ENCODE measurements around the gene STK36.

The STK36 gene, protein sequence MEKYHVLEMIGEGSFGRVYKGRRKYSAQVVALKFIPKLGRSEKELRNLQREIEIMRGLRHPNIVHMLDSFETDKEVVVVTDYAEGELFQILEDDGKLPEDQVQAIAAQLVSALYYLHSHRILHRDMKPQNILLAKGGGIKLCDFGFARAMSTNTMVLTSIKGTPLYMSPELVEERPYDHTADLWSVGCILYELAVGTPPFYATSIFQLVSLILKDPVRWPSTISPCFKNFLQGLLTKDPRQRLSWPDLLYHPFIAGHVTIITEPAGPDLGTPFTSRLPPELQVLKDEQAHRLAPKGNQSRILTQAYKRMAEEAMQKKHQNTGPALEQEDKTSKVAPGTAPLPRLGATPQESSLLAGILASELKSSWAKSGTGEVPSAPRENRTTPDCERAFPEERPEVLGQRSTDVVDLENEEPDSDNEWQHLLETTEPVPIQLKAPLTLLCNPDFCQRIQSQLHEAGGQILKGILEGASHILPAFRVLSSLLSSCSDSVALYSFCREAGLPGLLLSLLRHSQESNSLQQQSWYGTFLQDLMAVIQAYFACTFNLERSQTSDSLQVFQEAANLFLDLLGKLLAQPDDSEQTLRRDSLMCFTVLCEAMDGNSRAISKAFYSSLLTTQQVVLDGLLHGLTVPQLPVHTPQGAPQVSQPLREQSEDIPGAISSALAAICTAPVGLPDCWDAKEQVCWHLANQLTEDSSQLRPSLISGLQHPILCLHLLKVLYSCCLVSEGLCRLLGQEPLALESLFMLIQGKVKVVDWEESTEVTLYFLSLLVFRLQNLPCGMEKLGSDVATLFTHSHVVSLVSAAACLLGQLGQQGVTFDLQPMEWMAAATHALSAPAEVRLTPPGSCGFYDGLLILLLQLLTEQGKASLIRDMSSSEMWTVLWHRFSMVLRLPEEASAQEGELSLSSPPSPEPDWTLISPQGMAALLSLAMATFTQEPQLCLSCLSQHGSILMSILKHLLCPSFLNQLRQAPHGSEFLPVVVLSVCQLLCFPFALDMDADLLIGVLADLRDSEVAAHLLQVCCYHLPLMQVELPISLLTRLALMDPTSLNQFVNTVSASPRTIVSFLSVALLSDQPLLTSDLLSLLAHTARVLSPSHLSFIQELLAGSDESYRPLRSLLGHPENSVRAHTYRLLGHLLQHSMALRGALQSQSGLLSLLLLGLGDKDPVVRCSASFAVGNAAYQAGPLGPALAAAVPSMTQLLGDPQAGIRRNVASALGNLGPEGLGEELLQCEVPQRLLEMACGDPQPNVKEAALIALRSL (N-terminal part only)

DNA sequence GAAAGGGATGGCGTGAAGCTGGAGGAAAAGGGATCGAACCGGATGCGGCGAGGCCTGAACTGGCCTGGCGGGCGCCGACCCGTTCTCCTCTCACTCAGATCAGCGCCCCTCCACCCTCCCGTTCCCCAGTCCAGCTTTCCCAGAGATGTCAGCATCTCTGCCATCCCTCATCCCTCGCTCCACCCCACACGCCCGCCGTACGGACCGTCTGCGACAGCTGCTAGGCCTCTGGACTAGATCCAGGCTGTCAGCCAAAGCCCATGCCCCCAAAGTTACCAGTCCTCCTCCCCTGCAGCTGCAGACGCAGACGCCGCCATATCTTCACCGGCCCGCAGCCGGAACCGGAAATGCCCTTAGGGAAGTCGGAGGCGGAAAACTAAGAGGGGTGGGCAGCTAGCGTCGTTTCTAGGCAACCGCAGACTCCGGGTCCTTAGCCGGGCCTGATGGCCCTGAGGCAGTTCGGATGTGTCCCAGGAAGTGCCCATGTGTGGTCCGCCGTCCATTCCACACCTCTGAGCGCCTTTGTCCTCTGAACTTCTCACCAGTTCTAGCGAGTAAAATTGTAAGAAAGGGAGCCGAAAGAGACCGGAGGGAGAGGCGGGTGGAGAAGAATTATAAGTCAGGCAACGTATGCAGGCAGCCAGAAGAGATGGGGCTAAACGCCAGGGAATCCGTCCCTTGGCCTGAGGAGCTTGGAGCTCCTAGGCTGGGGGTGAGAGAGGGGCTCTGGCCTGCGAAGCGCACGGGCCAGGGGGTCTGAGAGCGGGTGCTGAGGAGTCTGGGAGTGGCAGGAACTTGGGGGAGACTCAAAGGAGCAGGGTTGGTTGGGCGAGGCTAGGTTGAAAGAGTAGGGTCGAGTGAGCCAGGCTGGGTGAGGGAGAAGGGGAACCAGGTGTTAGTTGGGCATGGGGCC lies at the start of gene STK36, which contains the start of gene RNF25:
Gene STK36 (plus strand): TSS at position 433 of the 913 bp plus-strand sequence. CDS start 744 bp downstream, outside the sequence.
Gene RNF25 (minus strand): TSS at position 349 of the 913 bp plus-strand sequence. CDS start 32 bp downstream, at position 317.
- H3K4me1 ChIP-seq (ENCODE audit: control insufficient read depth, insufficient read depth, low read length), result peaks cover 8% of the 10 kb centered on the region; the same call in 1 of the 2 replicates
- peak within 1 kb of the TSS; percentile 87 for H3K27ac ChIP-seq (ENCODE audit: low read depth, low read length)
- peak within 1 kb of the TSS; percentile 77 for H3K4me3 ChIP-seq (ENCODE audit: low read depth, low read length)
- H3K9ac ChIP-seq (ENCODE audit: low read length), result peak within 1 kb of the TSS; percentile 98
- peaks cover 26% of the 10 kb centered on the region for H3K36me3 ChIP-seq (ENCODE audit: control insufficient read depth, insufficient read depth, low read length)
- H3K9me3 ChIP-seq (ENCODE audit: control insufficient read depth, insufficient read depth, low read depth, low read length), result no peaks in the 10 kb centered on the region
- H3K27me3 ChIP-seq (ENCODE audit: control insufficient read depth, insufficient read depth, low read length), result no peaks in the 10 kb centered on the region

GRCh38 chr2:218622606-218623365 lies 49.1 kb upstream of the STK36 start:
- Histone ChIP-seq H3K4me1 (ENCODE audit: control insufficient read depth, insufficient read depth, low read length) (peaks cover 7% of the 10 kb centered on the region; the same call in 1 of the 2 replicates), H3K36me3 (ENCODE audit: control insufficient read depth, insufficient read depth, low read length) (no peaks in the 10 kb centered on the region), H3K9me3 (ENCODE audit: control insufficient read depth, insufficient read depth, low read depth, low read length) (no peaks in the 10 kb centered on the region), H3K9ac (ENCODE audit: low read length) (no peak overlapping the region), H3K4me3 (ENCODE audit: low read depth, low read length) (no peak overlapping the region), H3K27ac (ENCODE audit: low read depth, low read length) (no peak overlapping the region), H3K27me3 (ENCODE audit: control insufficient read depth, insufficient read depth, low read length) (no peaks in the 10 kb centered on the region)

- Histone ChIP-seq H3K36me3 (ENCODE audit: control insufficient read depth, insufficient read depth, low read length) (no peaks in the 10 kb centered on the region), H3K4me1 (ENCODE audit: control insufficient read depth, insufficient read depth, low read length) (peaks cover 7% of the 10 kb centered on the region; the same call in 1 of the 2 replicates), H3K9me3 (ENCODE audit: control insufficient read depth, insufficient read depth, low read depth, low read length) (no peaks in the 10 kb centered on the region), H3K9ac (ENCODE audit: low read length) (no peak overlapping the region), H3K4me3 (ENCODE audit: low read depth, low read length) (no peak overlapping the region), H3K27ac (ENCODE audit: low read depth, low read length) (no peak overlapping the region), H3K27me3 (ENCODE audit: control insufficient read depth, insufficient read depth, low read length) (no peaks in the 10 kb centered on the region)
These were observed 48.5 kb upstream of the STK36 start for GRCh38 chr2:218623366-218623705.

GRCh38 chr2:218626369-218626768 lies 45.5 kb upstream of the STK36 start:
- no peaks in the 10 kb centered on the region for H3K27me3 ChIP-seq (ENCODE audit: control insufficient read depth, insufficient read depth, low read length)
- H3K9me3 ChIP-seq (ENCODE audit: control insufficient read depth, insufficient read depth, low read depth, low read length), result no peaks in the 10 kb centered on the region
- H3K4me3 ChIP-seq (ENCODE audit: low read depth, low read length), result no peak overlapping the region

GRCh38 chr2:218627939-218628338 lies 43.9 kb upstream of the STK36 start:
- no peak overlapping the region for H3K27ac ChIP-seq (ENCODE audit: low read depth, low read length)
- no peaks in the 10 kb centered on the region for H3K27me3 ChIP-seq (ENCODE audit: control insufficient read depth, insufficient read depth, low read length)
- no peaks in the 10 kb centered on the region for H3K36me3 ChIP-seq (ENCODE audit: control insufficient read depth, insufficient read depth, low read length)
- no peak overlapping the region for H3K4me3 ChIP-seq (ENCODE audit: low read depth, low read length)
- H3K9me3 ChIP-seq (ENCODE audit: control insufficient read depth, insufficient read depth, low read depth, low read length), result no peaks in the 10 kb centered on the region
- peaks cover 4% of the 10 kb centered on the region; the same call in 1 of the 2 replicates for H3K4me1 ChIP-seq (ENCODE audit: control insufficient read depth, insufficient read depth, low read length)
- H3K9ac ChIP-seq (ENCODE audit: low read length), result no peak overlapping the region

More at GRCh38 chr2:218626369-218626768, 45.5 kb upstream of the STK36 start:
- Histone ChIP-seq H3K4me1 (ENCODE audit: control insufficient read depth, insufficient read depth, low read length) (peaks cover 7% of the 10 kb centered on the region; the same call in 1 of the 2 replicates), H3K36me3 (ENCODE audit: control insufficient read depth, insufficient read depth, low read length) (no peaks in the 10 kb centered on the region), H3K27ac (ENCODE audit: low read depth, low read length) (no peak overlapping the region), H3K9ac (ENCODE audit: low read length) (no peak overlapping the region)

DNA sequence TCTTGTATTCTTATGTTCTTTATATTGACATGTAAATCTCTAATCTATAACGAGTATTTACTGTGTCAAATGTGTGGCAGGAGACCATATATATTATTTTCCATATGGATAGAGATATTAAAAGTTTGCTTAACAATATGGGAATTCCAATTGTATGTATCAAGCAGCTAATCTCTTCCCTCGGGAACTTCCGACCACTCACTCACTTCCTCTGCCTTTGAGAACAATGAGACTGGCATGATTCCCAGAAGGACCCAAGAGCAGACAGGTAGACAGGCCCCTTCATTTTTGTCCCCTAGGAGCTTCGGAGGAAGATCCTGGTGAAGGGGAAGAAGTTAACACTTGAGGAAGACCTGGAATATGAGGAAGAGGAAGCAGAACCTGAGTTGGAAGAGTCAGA lies 40.0 kb upstream of the STK36 start:
- Histone ChIP-seq H3K9ac (ENCODE audit: low read length) (no peak overlapping the region), H3K4me1 (ENCODE audit: control insufficient read depth, insufficient read depth, low read length) (no peaks in the 10 kb centered on the region), H3K27ac (ENCODE audit: low read depth, low read length) (no peak overlapping the region), H3K4me3 (ENCODE audit: low read depth, low read length) (no peak overlapping the region), H3K27me3 (ENCODE audit: control insufficient read depth, insufficient read depth, low read length) (no peaks in the 10 kb centered on the region), H3K9me3 (ENCODE audit: control insufficient read depth, insufficient read depth, low read depth, low read length) (no peaks in the 10 kb centered on the region), H3K36me3 (ENCODE audit: control insufficient read depth, insufficient read depth, low read length) (peaks cover 37% of the 10 kb centered on the region)

DNA sequence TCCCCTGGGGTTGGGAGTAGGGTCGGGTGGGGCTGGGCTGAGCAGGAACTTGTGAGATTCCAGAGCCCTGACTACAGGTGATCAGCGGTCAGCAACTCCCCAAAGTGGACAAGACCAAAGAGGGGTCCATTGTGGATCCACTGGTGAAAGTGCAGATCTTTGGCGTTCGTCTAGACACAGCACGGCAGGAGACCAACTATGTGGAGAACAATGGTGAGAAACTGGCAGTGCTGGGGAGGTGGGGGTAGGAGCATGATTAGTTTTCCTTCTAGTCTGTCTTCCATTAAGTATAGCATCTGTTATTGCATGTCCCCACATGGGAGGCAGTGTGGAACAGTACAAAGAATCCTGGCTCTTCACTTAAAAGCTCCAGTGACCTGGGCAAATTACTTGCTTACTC lies 36.2 kb upstream of the STK36 start:
- no peak overlapping the region; the same call in 1 of the 2 replicates for H3K27ac ChIP-seq (ENCODE audit: low read depth, low read length)
- peaks cover 73% of the 10 kb centered on the region for H3K36me3 ChIP-seq (ENCODE audit: control insufficient read depth, insufficient read depth, low read length)
- no peak overlapping the region for H3K4me3 ChIP-seq (ENCODE audit: low read depth, low read length)
- H3K4me1 ChIP-seq (ENCODE audit: control insufficient read depth, insufficient read depth, low read length), result no peaks in the 10 kb centered on the region
- H3K9me3 ChIP-seq (ENCODE audit: control insufficient read depth, insufficient read depth, low read depth, low read length), result no peaks in the 10 kb centered on the region
- no peak overlapping the region for H3K9ac ChIP-seq (ENCODE audit: low read length)
- no peaks in the 10 kb centered on the region for H3K27me3 ChIP-seq (ENCODE audit: control insufficient read depth, insufficient read depth, low read length)

DNA sequence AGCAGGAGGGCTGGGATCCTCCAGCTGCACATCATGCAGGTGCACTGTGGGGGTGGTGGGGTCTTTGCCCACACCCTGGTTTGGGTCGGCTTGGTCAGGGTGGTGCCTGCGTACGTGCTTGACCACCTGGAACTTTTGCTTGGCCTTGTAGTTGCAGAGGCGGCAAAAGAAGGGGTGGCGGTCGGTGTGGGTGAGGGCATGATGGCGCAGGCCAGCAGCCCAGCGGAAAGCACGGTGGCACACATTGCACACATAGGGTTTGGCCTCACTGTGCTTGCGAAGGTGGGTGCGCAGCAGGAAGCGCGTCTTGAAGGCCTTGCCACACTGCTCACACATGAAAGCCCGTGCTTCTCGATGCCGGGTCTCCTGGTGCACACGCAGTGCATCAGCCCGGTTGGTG lies 33.5 kb upstream of the STK36 start:
- Histone ChIP-seq H3K27ac (ENCODE audit: low read depth, low read length) (no peak overlapping the region), H3K36me3 (ENCODE audit: control insufficient read depth, insufficient read depth, low read length) (peaks cover 95% of the 10 kb centered on the region), H3K9me3 (ENCODE audit: control insufficient read depth, insufficient read depth, low read depth, low read length) (no peaks in the 10 kb centered on the region), H3K27me3 (ENCODE audit: control insufficient read depth, insufficient read depth, low read length) (no peaks in the 10 kb centered on the region), H3K4me1 (ENCODE audit: control insufficient read depth, insufficient read depth, low read length) (no peaks in the 10 kb centered on the region), H3K4me3 (ENCODE audit: low read depth, low read length) (no peak overlapping the region), H3K9ac (ENCODE audit: low read length) (no peak overlapping the region)

DNA sequence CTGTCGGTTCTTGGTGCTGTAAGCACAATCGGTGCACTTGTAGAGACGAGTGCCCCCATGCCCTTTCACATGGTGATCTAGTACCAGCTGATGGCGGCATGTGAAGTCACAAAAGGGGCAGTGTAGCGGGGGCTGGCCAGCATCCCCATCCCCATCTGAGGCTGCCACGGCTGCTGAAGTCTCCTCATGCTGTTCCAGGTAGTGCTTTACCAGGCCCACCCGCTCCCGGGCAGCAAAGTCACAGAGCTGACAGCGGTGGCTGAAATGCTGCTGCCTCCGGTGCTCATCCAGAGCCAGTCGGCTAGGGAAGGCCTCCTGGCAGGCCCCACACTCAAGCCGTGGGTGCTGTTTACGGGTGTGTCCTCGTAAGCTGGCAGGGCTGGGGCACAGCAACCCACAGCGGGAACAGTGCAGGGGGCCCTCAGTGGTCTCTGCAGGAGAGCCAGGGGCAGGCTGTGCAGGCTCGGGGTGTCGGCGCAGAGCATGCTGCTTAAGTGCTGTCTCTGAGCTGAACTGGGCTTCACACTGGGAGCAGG lies 29.7 kb upstream of the STK36 start:
- Histone ChIP-seq H3K9ac (ENCODE audit: low read length) (no peak overlapping the region), H3K36me3 (ENCODE audit: control insufficient read depth, insufficient read depth, low read length) (peaks cover 92% of the 10 kb centered on the region), H3K4me3 (ENCODE audit: low read depth, low read length) (no peak overlapping the region), H3K4me1 (ENCODE audit: control insufficient read depth, insufficient read depth, low read length) (no peaks in the 10 kb centered on the region), H3K9me3 (ENCODE audit: control insufficient read depth, insufficient read depth, low read depth, low read length) (no peaks in the 10 kb centered on the region), H3K27me3 (ENCODE audit: control insufficient read depth, insufficient read depth, low read length) (no peaks in the 10 kb centered on the region), H3K27ac (ENCODE audit: low read depth, low read length) (no peak overlapping the region)

Data from HUES6 (cell line).